C4-2B (cell line): ENCODE results near the gene GRK5.

Source experiments
- H3K27ac ChIP-seq: fragments of 450-650 bp; 2 replicates; pipeline ENCODE4 v1.5.1; 2017
- ZFX ChIP-seq: fragments of 450-650 bp; IDR thresholded peaks from 2 replicates; pipeline ENCODE4 v1.6.1; 2017
- TF ChIP-seq, protein P1 (sequence below): fragments of 450-650 bp; conservative IDR thresholded peaks from 2 replicates; pipeline ENCODE4 v1.5.1; 2017; ENCODE audit warnings: mild to moderate bottlenecking

The GRK5 gene

DNA sequence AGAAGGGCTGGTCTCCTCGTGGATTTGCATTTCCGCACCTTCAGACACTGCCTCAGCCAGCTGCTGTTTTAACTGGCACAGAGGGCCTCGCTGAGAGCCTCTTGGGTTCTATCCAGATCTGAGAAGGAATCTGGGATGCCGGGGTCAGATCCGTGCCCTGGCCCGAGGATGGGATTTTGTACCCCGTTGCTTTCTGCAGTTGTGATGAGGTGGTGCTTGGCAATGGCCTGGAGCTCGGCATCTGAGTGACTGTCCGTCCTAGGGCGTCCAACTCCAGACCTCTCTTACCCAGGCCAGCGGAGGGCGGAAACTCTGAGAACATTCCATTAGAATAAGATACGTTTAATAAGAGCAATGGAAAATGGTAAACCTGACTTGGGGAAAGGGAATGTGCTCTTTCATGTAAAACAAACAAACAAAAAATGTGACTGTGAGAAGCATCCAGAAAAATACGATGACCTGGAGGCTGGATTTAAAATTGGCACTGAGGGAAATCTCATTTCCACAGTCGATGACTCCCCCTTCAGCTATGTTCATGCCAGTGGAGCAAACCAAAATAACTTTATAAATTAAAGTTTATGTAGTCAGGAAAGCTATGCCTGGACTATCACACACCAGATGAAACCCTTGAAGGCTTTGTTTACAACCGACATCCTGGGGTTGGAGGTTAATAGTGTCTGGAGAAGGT, 39.6 kb downstream of the GRK5 start:
- no peak for TF ChIP-seq ZFX
- TF ChIP-seq, protein P1, sequence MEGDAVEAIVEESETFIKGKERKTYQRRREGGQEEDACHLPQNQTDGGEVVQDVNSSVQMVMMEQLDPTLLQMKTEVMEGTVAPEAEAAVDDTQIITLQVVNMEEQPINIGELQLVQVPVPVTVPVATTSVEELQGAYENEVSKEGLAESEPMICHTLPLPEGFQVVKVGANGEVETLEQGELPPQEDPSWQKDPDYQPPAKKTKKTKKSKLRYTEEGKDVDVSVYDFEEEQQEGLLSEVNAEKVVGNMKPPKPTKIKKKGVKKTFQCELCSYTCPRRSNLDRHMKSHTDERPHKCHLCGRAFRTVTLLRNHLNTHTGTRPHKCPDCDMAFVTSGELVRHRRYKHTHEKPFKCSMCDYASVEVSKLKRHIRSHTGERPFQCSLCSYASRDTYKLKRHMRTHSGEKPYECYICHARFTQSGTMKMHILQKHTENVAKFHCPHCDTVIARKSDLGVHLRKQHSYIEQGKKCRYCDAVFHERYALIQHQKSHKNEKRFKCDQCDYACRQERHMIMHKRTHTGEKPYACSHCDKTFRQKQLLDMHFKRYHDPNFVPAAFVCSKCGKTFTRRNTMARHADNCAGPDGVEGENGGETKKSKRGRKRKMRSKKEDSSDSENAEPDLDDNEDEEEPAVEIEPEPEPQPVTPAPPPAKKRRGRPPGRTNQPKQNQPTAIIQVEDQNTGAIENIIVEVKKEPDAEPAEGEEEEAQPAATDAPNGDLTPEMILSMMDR: no peak
- no peak overlapping the region for H3K27ac ChIP-seq

DNA sequence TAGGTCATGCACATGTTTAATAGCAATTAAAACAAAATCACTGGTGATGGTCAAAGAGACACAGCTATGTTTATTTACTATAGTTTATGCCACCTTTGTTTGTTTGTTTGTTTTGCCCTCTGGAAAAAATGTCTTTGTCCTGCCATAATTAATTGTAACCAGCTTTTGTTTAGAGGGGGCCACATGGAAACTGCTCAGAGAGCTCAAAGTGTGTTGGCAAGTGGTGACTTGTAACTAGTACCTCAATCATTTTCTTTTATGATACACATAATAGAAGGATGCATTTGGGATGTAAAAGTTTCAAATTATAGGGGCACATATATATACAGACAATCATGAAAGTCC, 40.2 kb downstream of the GRK5 start:
- no peak for TF ChIP-seq ZFX
- TF ChIP-seq, protein P1: no peak
- H3K27ac ChIP-seq: no peak overlapping the region

DNA sequence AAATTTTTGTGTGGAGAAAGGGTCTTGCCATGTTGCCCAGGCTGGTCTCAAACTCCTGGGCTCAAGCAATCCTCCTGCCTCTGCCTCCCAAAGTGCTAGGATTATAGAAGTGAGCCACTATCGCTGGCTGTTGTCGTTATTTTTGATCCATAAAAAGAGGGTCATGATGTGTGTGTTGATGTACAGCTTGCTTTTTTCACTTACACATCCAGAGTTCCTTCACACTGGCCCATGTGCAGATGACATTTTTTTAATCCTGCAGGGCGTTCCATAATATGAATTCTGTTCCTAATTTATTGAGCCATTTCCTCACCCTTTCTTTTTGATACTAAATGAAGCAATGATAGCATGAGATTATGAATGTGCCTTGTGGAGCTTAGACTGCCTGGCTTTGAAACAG, 40.8 kb downstream of the GRK5 start:
- no peak for TF ChIP-seq ZFX
- TF ChIP-seq, protein P1: no peak
- no peak overlapping the region for H3K27ac ChIP-seq

DNA sequence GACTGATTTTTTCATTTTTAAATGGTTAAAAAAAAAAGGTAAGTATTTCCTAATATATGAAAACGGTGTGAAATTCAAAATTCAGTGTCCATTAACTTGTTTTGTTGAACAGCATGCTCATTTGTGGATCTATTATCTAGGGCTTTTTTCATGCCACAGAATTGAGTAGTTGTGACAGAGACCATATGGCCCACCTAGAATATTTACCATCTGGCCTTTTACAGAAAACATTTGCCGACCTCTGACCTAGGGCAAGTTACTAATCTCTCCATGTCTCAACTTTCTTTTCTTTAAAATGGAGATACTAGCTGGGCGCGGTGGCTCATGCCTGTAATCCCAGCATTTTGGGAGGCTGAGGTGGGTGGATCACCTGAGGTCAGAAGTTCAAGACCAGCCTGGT, 41.3 kb downstream of the GRK5 start:
- TF ChIP-seq, protein P1: no peak
- no peak overlapping the region for H3K27ac ChIP-seq

DNA sequence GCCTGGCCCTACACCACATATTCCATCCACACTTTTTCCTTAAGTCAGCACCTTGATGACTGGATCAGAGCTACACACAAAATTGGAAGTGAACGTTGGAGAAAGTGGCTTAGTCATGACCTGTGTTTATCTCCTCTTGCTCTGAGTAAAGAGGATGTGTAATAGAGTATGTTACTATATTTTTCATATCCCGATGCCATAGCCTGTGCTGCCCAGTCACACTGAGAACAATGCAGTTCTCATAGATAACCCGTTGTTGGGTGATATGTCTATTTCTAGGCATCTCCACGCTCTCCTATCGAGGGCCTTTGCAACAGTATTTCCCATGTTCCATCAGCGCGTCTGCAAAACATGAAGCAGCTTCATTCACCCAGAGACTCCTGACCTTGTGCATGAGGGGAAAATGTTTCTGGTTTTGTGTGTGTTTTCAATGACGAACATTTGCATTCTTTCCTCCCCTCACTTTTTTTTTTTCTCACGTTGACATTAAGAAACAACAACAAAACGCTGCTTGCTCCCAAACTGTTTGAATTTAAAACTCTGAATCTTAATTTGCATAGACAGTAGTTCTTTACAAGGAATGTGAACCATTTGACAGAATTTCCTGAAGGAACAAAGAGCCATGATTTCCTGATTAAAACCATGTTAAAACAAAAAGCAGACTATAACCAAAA, 43.4 kb downstream of the GRK5 start:
- H3K27ac ChIP-seq: no peak overlapping the region
- TF ChIP-seq, protein P1: no peak
- TF ChIP-seq ZFX: no peak

DNA sequence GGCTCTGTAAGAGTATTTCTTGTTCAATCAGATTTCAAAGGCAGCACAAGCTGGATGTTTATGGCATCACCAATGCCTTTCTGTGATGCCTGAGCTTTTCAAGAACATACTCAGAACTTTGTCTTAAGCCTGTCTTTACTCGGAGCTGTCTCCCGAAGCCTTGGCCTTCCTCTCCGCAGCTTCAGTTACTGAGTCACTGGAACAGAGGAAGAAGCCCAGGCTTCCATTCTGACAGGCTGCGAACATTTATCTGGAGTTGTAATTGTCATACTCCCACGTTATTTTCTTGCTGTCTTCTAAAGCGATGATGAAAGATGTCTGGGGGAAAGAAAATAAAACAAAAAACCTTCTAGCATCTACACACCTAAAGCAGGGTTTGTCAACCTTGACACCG, 43.9 kb downstream of the GRK5 start:
- TF ChIP-seq, protein P1: no peak
- no peak overlapping the region for H3K27ac ChIP-seq

DNA sequence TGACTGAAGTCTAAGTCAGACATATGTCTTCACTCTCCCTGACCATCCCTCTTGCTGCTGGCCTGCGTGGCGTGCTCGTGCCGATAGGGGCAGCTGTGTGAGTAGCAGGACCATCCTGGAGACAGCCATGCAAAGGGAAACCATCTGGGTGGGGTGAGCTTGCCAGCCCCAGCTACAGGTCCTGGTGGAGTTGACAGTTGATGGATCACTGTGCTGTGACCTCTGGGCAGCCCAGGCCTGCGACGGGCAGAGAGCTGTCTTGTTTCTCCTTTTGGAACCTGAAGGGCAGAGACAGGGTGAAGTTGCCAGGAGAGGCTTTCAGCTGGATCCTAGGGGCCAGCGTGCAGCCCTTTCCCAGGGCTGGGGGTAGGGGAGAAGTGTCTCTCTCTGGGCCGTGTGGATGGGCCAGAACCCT, 44.7 kb downstream of the GRK5 start:
- H3K27ac ChIP-seq: no peak overlapping the region
- no peak for TF ChIP-seq ZFX
- TF ChIP-seq, protein P1: no peak
